Fibroblast of lung (primary cell): ENCODE data around the gene CDCA4.

Experiments used
- CTCF ChIP-seq, 2 donors: IDR thresholded peaks in 1 of 2; conservative IDR thresholded peaks in 1 of 2; 1 replicate in 1 of 2; 2 replicates in 1 of 2; pipeline ENCODE4 v1.5.1; 2011 to 2012; ENCODE audit warnings: low read length in 2 of 2, control low read depth in 1 of 2, inconsistent platforms in 1 of 2, low read depth in 1 of 2, mild to moderate bottlenecking in 1 of 2
- EZH2 ChIP-seq: IDR thresholded peaks from 2 replicates; pipeline ENCODE4 v1.5.1; 2012; ENCODE audit warnings: low read length, control low read depth, mild to moderate bottlenecking; ENCODE audit errors: missing control alignments

DNA sequence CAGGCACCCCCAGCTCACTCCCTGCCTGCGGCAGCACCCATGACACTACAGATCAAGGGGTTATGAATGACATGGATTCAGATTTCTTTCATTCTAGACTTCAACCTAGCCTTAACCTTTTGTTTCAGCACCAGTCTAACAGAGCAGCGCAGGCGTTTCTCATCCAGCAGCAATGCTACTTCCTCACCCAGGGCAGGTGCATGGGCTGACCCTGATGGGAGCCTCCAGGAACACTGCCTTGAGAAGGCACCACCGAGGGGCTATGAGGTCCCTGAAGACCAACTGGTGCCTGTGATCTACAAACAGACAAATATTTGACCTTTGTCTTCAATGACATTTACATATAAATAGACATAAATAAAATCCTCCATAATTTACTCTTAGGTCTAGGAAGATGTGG, 10.8 kb downstream of the CDCA4 start:
- TF ChIP-seq CTCF (conservative IDR thresholded peaks at IDR 0.05 in 1 of 2, IDR thresholded peaks at IDR 0.05 in 1 of 2; ENCODE audit: low read depth in 1 of 2, low read length in 2 of 2) (no peak), EZH2 (no peak)
